ENCODE measurements around the gene FAM110A. TPM values are rescaled to one million over a fixed set of nuclear protein-coding genes. Genes with fewer than 3 reads are reported as not detected.
"Not testable (repeated sequence)": the region's sequence is repeated elsewhere in the genome, so short reads cannot be mapped to it uniquely, and the experiment has no call there.

Gene FAM110A
- total RNA-seq, 2 donors from 2014 or later, result 7.0 to 8.2 TPM

DNA sequence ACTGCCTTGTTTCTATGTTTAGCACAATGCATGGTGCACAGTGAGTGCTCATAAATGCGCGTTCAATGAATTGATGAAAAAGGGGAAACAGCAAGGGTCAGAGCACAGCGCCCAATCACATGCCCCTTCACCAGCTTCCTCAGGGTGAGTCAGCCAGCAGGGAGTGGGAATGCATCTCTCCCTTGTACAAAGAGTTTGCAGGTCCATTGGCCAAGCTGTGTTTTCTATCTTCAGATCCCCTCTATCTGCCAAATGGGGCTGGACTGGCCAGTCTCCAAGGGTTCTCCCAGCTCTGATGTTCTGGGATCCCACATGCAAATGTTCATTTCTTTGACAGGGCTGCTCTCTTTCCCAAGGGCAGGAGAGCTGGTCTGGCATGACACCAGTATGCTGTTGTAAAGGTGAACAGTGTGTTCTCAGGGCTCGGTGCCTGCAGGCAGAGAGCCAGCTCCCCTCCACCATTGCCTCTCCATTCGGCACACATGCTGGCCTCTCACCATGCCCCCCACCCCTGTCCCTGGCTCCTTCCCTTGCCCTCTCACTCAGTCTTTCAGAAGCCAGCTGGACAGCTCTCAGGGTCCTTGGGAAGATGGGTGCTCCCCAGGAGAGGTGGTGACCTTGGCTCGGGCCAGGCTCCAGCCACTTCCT lies 57.7 kb downstream of the FAM110A start:
- DNase-seq, result peak; percentile 47 to 82 (median 78)
- Histone ChIP-seq H3K36me3 (replicated peaks in 1 of 2; ENCODE audit: insufficient read depth in 1 of 2, low read depth in 2 of 2) (no peaks in the 10 kb centered on the region), H3K27ac (no peak overlapping the region), H3K4me3 (no peak overlapping the region), H3K9me3 (no peaks in the 10 kb centered on the region), H3K27me3 (no peaks in the 10 kb centered on the region), H3K4me1 (peaks cover 13% of the 10 kb centered on the region)
- peak; percentile 55 for ATAC-seq
- 37 to 63% methylated on average over 4 to 6 of the region's 6 CpGs for WGBS, 2 donors
- TF ChIP-seq POLR2A (IDR thresholded peaks at IDR 0.05), result no peak
- TF ChIP-seq, protein P1, sequence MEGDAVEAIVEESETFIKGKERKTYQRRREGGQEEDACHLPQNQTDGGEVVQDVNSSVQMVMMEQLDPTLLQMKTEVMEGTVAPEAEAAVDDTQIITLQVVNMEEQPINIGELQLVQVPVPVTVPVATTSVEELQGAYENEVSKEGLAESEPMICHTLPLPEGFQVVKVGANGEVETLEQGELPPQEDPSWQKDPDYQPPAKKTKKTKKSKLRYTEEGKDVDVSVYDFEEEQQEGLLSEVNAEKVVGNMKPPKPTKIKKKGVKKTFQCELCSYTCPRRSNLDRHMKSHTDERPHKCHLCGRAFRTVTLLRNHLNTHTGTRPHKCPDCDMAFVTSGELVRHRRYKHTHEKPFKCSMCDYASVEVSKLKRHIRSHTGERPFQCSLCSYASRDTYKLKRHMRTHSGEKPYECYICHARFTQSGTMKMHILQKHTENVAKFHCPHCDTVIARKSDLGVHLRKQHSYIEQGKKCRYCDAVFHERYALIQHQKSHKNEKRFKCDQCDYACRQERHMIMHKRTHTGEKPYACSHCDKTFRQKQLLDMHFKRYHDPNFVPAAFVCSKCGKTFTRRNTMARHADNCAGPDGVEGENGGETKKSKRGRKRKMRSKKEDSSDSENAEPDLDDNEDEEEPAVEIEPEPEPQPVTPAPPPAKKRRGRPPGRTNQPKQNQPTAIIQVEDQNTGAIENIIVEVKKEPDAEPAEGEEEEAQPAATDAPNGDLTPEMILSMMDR (IDR thresholded peaks at IDR 0.05), result no peak
- intact Hi-C loops (cut with DNase I), result no loop called here

DNA sequence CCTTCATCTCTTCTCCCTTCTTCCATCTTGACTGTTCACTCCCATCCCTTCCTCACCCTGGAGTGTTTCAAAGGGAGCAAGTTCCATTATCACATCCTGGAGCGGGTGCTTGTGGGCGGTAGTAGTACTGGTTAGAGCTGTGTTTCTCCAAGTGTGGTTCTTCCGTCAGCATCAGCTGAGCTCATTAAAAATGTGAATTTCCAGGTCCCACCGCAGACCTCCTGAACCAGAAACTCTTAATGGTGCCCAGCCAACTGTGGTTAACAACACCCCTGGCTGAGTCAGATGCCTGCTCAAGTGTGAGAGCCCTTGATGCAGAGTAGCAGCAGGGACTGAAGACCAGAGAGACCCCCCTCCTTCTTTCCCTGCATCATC lies 58.2 kb downstream of the FAM110A start:
- Histone ChIP-seq H3K9me3 (no peaks in the 10 kb centered on the region), H3K36me3 (replicated peaks in 1 of 2; ENCODE audit: insufficient read depth in 1 of 2, low read depth in 2 of 2) (no peaks in the 10 kb centered on the region), H3K4me1 (peaks cover 13% of the 10 kb centered on the region), H3K4me3 (no peak overlapping the region), H3K27ac (no peak overlapping the region), H3K27me3 (no peaks in the 10 kb centered on the region)
- DNase-seq (no peak), ATAC-seq (peak; percentile 42)
- TF ChIP-seq, protein P1 (IDR thresholded peaks at IDR 0.05), result no peak
- no peak for TF ChIP-seq POLR2A (IDR thresholded peaks at IDR 0.05)
- WGBS, 2 donors, result 67 to 69% methylated on average over 4 of the region's 4 CpGs
- intact Hi-C loops (cut with DNase I), result no loop called here

DNA sequence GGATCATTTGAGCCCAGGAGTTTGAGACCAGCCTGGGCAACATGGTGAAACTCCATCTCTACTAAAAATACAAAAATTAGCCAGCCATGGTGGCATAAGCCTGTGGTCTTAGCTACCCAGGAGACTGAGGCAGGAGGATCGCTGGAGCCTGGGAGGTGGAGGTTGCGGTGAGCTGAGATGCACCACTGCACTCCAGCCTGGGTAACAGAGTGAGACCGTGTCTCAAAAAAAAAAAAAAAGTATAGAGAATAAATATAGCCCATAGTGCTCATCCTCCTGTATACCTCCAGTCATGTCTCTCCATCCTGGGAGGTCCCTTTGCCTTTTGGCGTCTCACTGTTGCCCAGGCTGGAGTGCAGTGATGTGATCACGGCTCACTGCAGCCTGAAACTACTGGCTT lies 58.9 kb downstream of the FAM110A start:
- H3K4me3 ChIP-seq; H3K27me3 ChIP-seq; intact Hi-C loops (cut with DNase I); ATAC-seq; H3K9me3 ChIP-seq; DNase-seq; H3K27ac ChIP-seq; H3K36me3 ChIP-seq (replicated peaks in 1 of 2; ENCODE audit: insufficient read depth in 1 of 2, low read depth in 2 of 2): not testable (repeated sequence)
- H3K4me1 ChIP-seq, result peaks cover 13% of the 10 kb centered on the region
- WGBS, 2 donors, result 76 to 82% methylated on average over 5 of the region's 5 CpGs

Other genes with a start within 250 kb of the FAM110A start
- not detected for gene TCF15, start 223.4 kb upstream of the FAM110A start, total RNA-seq
- 1 to 10 TPM; 7.9 to 9.9 TPM for gene SRXN1, start 180.5 kb upstream of the FAM110A start, total RNA-seq
- gene SCRT2, start 157.9 kb upstream of the FAM110A start, total RNA-seq, result under 1 TPM in 1 of 2 donors, not detected in 1; under 0.01 TPM
- 1 to 10 TPM in 1 of 2 donors, under 1 TPM in 1; 0.33 to 1.3 TPM for gene SLC52A3, start 65.2 kb upstream of the FAM110A start, total RNA-seq
- gene ANGPT4, start 82.6 kb downstream of the FAM110A start, total RNA-seq, result under 1 TPM; under 0.01 to 0.66 TPM
- gene RSPO4, start 168.6 kb downstream of the FAM110A start, total RNA-seq, result not detected

Data from body of pancreas (tissue), 4 donors.